GM13977 (cell line): ENCODE measurements around the gene SCN2A.

Experiments used
- DNase-seq: peaks from one replicate; pipeline ENCODE4 v3.0.0; 2012; ENCODE audit warnings: low spot score
- CTCF ChIP-seq: IDR thresholded peaks from 2 replicates; pipeline ENCODE4 v1.5.1; 2012; ENCODE audit warnings: mild to moderate bottlenecking, control low read depth; ENCODE audit not compliant: insufficient read depth; ENCODE audit errors: extremely low read depth, missing control alignments
- in situ Hi-C: fragments of 300-500 bp; cut with MboI; formaldehyde crosslinking; loops from one replicate; pipeline ENCODE4 v1.12.0; 2022; ENCODE audit warnings: low sequenced_read_pairs, low pct_unique_long_range_greater_than_20kb, mixed read lengths, inconsistent platforms; ENCODE audit not compliant: unreplicated experiment

The SCN2A gene

GRCh38 chr2:165198181-165198580, 41.0 kb upstream of the SCN2A start:
- no peak for TF ChIP-seq CTCF
- no peak for DNase-seq
- in situ Hi-C loops: loop anchor here (25.0 kb wide), 1 partner anchor 186 kb away; no protein-coding TSS in a partner anchor

- in situ Hi-C loops: no loop called here
- no peak for TF ChIP-seq CTCF
- DNase-seq: no peak
Observed at GRCh38 chr2:165202239-165202638, 37.0 kb upstream of the SCN2A start.

GRCh38 chr2:165203689-165204559, 35.3 kb upstream of the SCN2A start, which contains the start of gene SCN3A:
SCN3A (minus strand) TSS chr2:165204050; CDS start chr2:165176394, 27,656 bp downstream.
- peak; percentile 72 for TF ChIP-seq CTCF

GRCh38 chr2:165205865-165206264, 33.3 kb upstream of the SCN2A start:
- TF ChIP-seq CTCF: no peak
- in situ Hi-C loops: no loop called here
- DNase-seq: no peak

More at GRCh38 chr2:165203689-165204559, 35.3 kb upstream of the SCN2A start, which contains the start of gene SCN3A:
- no peak for DNase-seq
- in situ Hi-C loops: no loop called here

- in situ Hi-C loops: no loop called here
- no peak for DNase-seq
- no peak for TF ChIP-seq CTCF
Observed at GRCh38 chr2:165208094-165208493, 31.1 kb upstream of the SCN2A start.

GRCh38 chr2:165214093-165214492, 25.1 kb upstream of the SCN2A start:
- TF ChIP-seq CTCF: no peak
- no peak for DNase-seq
- in situ Hi-C loops: no loop called here
